Kidney epithelial cell (primary cell): ENCODE results near the gene MS4A4E. TPM values are rescaled to one million over a fixed set of nuclear protein-coding genes. Genes with fewer than 3 reads are reported as not detected.
"Not testable (repeated sequence)": the region's sequence is repeated elsewhere in the genome, so short reads cannot be mapped to it uniquely, and the experiment has no call there.

ENCODE experiments used
- DNase-seq: peaks from one replicate; pipeline ENCODE4 v3.0.0-alpha.2; 2010; ENCODE audit warnings: low read depth
- H3K27me3 ChIP-seq: 2 replicates; pipeline ENCODE4 v1.6.0; 2011; ENCODE audit warnings: low read length; ENCODE audit not compliant: control insufficient read depth, insufficient read depth
- H3K36me3 ChIP-seq: 2 replicates; pipeline ENCODE4 v1.5.1; 2011; ENCODE audit warnings: low read length; ENCODE audit not compliant: control insufficient read depth, insufficient read depth
- H3K4me3 ChIP-seq: 2 replicates; pipeline ENCODE4 v1.5.1; 2011; ENCODE audit warnings: low read depth, mild to moderate bottlenecking, control low read depth, low read length
- total RNA-seq: library from RNA; depleted of rRNA; stranded (reverse); fragments of >200 nt; gene quantifications from 2 replicates; pipeline ENCODE4 v1.2.3, GENCODE V29; 2015
- TF ChIP-seq, protein P1 (sequence below): IDR thresholded peaks from 2 replicates; pipeline ENCODE4 v1.5.1; 2011; ENCODE audit warnings: mild to moderate bottlenecking, moderate library complexity, low read length, control low read depth, inconsistent platforms; ENCODE audit not compliant: insufficient read depth, poor library complexity, severe bottlenecking

Gene MS4A4E
- total RNA-seq, 1 donor from 2014 or later: not detected

GRCh38 chr11:60204922-60205321 is 38.0 kb downstream of the MS4A4E start:
- no peaks in the 10 kb centered on the region for H3K36me3 ChIP-seq
- TF ChIP-seq, protein P1, sequence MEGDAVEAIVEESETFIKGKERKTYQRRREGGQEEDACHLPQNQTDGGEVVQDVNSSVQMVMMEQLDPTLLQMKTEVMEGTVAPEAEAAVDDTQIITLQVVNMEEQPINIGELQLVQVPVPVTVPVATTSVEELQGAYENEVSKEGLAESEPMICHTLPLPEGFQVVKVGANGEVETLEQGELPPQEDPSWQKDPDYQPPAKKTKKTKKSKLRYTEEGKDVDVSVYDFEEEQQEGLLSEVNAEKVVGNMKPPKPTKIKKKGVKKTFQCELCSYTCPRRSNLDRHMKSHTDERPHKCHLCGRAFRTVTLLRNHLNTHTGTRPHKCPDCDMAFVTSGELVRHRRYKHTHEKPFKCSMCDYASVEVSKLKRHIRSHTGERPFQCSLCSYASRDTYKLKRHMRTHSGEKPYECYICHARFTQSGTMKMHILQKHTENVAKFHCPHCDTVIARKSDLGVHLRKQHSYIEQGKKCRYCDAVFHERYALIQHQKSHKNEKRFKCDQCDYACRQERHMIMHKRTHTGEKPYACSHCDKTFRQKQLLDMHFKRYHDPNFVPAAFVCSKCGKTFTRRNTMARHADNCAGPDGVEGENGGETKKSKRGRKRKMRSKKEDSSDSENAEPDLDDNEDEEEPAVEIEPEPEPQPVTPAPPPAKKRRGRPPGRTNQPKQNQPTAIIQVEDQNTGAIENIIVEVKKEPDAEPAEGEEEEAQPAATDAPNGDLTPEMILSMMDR: no peak
- no peak for DNase-seq
- no peak overlapping the region for H3K4me3 ChIP-seq
- H3K27me3 ChIP-seq: no peaks in the 10 kb centered on the region

- H3K36me3 ChIP-seq, H3K27me3 ChIP-seq, DNase-seq, H3K4me3 ChIP-seq: not testable (repeated sequence)
Measured at GRCh38 chr11:60201334-60201733, 41.6 kb downstream of the MS4A4E start.

DNA sequence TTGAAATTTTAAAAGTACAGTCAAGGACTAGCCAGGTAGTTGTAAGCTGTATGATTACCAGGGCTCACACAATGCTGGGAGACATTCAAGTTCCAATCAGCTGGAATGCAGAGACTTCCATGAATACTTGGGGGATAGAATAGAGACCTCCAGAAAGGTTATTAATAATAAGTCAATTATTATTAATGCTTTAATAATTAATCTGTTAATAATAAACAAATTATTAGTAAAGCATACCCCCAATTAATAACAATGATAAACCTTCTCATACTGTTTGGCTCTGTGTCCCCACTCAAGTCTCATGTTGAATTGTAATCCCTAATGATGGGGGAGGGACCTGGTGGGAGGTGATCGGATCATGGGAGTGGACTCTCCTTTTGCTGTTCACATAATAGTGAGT is 45.5 kb downstream of the MS4A4E start:
- Histone ChIP-seq H3K27me3 (no peaks in the 10 kb centered on the region), H3K36me3 (no peaks in the 10 kb centered on the region), H3K4me3 (no peak overlapping the region)
- no peak for DNase-seq
- TF ChIP-seq, protein P1: no peak

- no peak for DNase-seq
- no peaks in the 10 kb centered on the region for H3K27me3 ChIP-seq
- TF ChIP-seq, protein P1: no peak
- no peak overlapping the region for H3K4me3 ChIP-seq
- no peaks in the 10 kb centered on the region for H3K36me3 ChIP-seq
Measured at GRCh38 chr11:60195923-60196368, 47.0 kb downstream of the MS4A4E start.

DNA sequence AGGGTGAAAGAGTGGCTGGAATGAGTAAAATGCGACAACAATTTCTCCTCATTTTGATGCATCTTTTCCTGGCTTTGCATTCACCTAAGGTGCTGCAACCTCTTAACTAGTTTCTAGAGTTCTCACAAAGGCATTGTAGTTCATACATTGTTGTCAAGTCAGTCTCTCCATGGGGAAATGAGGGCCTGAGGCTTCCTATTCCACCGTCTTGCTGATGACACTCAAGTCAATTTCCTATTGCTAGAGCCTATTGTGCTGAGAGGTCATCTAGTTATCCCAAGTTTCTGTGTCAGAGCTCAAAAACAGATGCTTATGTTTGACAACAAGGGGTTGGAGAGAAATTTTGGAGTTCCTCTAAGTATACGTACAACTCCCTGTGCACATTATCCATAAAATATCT is 48.4 kb downstream of the MS4A4E start:
- TF ChIP-seq, protein P1: no peak
- no peak overlapping the region for H3K4me3 ChIP-seq
- H3K27me3 ChIP-seq: no peaks in the 10 kb centered on the region
- no peak for DNase-seq
- H3K36me3 ChIP-seq: no peaks in the 10 kb centered on the region

DNA sequence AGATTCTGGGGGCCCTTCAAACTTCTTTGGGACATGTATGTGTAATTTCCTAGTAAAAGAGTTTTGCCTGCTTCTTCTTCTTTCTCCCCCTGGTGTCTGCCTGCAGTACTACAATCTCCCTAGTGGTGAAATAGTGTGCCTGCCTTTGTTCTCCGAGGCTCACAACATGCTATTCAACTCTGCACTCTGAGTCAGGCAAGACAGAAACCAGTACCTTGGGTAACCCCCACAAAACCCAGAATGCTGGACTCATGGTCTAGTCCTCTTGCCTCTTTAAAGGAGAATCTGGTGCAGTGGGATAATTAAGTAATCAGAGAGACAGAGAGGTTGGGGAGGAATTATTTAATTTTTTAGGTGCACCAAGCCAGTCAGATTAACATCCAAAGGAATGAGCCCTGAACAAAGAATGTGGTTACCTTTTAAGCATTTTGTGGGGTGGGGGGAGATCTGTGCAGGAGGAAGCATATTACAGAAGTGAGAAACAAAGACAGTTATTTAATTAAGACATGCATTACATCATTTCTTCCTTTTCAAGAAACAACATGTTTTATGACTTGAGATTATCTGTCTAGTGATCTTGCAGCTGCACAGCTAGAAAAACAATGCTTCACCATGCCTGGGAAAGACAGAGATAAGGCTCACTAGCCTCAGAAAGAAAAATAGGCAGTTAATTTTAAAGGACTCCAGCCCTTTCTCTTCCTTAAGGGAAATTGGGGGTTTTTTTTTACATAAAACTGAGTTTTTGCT is 49.1 kb downstream of the MS4A4E start:
- no peaks in the 10 kb centered on the region for H3K36me3 ChIP-seq
- no peak overlapping the region for H3K4me3 ChIP-seq
- H3K27me3 ChIP-seq: no peaks in the 10 kb centered on the region
- TF ChIP-seq, protein P1: peak; percentile 91
- DNase-seq: peak; percentile 21

DNA sequence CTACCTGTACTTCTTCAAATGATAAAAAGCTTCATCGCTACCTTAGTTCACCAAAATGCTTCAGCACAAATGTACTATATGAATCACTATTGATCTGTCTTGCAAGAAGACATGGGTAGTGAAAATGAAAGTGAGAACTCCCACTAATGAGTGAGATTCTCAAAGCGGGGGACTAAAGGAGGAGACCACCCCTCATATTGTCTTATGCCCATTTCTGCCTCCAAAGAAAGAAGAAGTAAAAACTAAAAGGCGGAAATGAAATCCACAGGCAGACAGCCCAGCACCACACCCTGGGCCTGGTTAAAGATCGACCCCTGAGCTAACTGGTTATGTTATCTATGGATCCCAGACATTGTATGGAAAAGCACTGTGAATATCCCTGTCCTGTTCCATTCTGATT is 50.4 kb downstream of the MS4A4E start:
- not testable (repeated sequence) for H3K36me3 ChIP-seq, DNase-seq, H3K4me3 ChIP-seq

DNA sequence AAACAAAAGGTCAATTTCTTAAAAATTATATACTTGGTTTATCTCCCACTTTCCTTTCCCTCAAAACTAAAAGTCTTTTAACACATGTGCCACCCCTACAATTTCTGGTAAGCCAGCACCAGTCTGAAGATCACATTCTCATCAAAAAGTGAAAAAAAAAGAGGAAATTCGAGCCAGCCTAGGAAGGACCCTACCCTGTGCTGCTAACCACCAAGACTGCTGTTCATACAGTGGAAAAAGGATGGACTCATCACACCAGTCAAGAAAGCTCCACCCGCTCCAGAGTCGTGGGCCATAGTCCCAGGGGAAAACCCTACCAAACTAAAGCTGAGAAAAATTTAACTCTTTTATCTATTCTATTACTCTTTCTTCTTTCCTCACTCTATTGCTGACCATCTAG is 54.5 kb downstream of the MS4A4E start:
- not testable (repeated sequence) for H3K27me3 ChIP-seq, DNase-seq, H3K4me3 ChIP-seq, H3K36me3 ChIP-seq

More for the DNA sequence above, 50.4 kb downstream of the MS4A4E start:
- H3K27me3 ChIP-seq: not testable (repeated sequence)

DNA sequence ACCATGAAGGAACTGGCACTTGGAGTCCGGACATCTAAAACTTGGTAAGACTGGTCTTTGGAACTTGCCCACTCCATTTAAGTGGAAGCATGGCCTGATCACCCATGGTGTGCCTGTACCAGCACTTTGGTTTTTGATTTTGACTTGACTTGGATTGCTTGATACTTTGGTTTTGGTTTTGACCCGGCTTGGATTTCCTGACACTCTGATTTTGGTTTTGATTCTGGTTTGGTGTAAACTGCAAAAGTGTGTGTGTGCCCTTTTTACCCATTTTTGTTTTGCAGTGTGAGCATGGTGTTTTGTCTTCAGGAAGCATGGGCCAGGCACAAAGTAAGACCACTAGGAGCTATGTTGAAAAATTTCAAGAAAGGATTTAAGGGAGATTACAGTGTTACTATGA is 56.8 kb downstream of the MS4A4E start:
- not testable (repeated sequence) for H3K4me3 ChIP-seq, H3K36me3 ChIP-seq, DNase-seq, H3K27me3 ChIP-seq

GRCh38 chr11:60185512-60185827 is 57.5 kb downstream of the MS4A4E start:
- not testable (repeated sequence) for H3K36me3 ChIP-seq, H3K4me3 ChIP-seq, DNase-seq, H3K27me3 ChIP-seq
